Type B pancreatic cell (in vitro differentiated cells): ENCODE results near the gene NDUFS6. TPM values are rescaled to one million over a fixed set of nuclear protein-coding genes. Genes with fewer than 3 reads are reported as not detected.

Source experiments
- DNase-seq: peaks from one replicate; pipeline ENCODE4 v3.0.0; 2021; ENCODE audit warnings: mixed read lengths; ENCODE audit not compliant: unreplicated experiment; ENCODE audit errors: extremely low spot score
- H3K27ac Mint-ChIP-seq: 2 replicates; pipeline ENCODE4 v1.8.0; 2021; ENCODE audit warnings: mild to moderate bottlenecking, mixed read lengths
- H3K27me3 Mint-ChIP-seq: 2 replicates; pipeline ENCODE4 v1.8.0; 2021; ENCODE audit warnings: mixed read lengths
- H3K36me3 Mint-ChIP-seq: 2 replicates; pipeline ENCODE4 v1.8.0; 2021; ENCODE audit warnings: mixed read lengths
- H3K4me1 Mint-ChIP-seq: one replicate; pipeline ENCODE4 v1.8.0; 2021; ENCODE audit warnings: mixed read lengths; ENCODE audit not compliant: unreplicated experiment
- H3K4me3 Mint-ChIP-seq: 2 replicates; pipeline ENCODE4 v1.8.0; 2021; ENCODE audit warnings: mild to moderate bottlenecking, mixed read lengths
- H3K9me3 Mint-ChIP-seq: 2 replicates; pipeline ENCODE4 v1.8.0; 2021; ENCODE audit warnings: mixed read lengths
- CTCF ChIP-seq: fragments of 200-600 bp; sonication (generic); conservative IDR thresholded peaks from 2 replicates; pipeline ENCODE4 v1.5.0; 2021; ENCODE audit warnings: antibody characterized with exemption, mild to moderate bottlenecking
- total RNA-seq: library from RNA; stranded (reverse); gene quantifications from 2 replicates; pipeline ENCODE4 v1.2.1, GENCODE V29; 2021; ENCODE audit warnings: low replicate concordance

NDUFS6 gene
- total RNA-seq, 1 donor from 2014 or later, result 37.7 TPM

GRCh38 chr5:1844708-1845436 lies 43.7 kb downstream of the NDUFS6 start:
- H3K36me3 Mint-ChIP-seq, result no peaks in the 10 kb centered on the region
- no peak for TF ChIP-seq CTCF
- H3K4me1 Mint-ChIP-seq, result peaks cover 5% of the 10 kb centered on the region
- no peak overlapping the region for H3K27ac Mint-ChIP-seq
- no peaks in the 10 kb centered on the region for H3K9me3 Mint-ChIP-seq
- peaks cover 42% of the 10 kb centered on the region for H3K27me3 Mint-ChIP-seq
- no peak for DNase-seq
- H3K4me3 Mint-ChIP-seq, result no peak overlapping the region

GRCh38 chr5:1845696-1846095 lies 44.5 kb downstream of the NDUFS6 start:
- TF ChIP-seq CTCF, result no peak
- Mint-ChIP-seq H3K36me3 (no peaks in the 10 kb centered on the region), H3K4me1 (peaks cover 5% of the 10 kb centered on the region), H3K4me3 (no peak overlapping the region), H3K27ac (no peak overlapping the region), H3K27me3 (peaks cover 44% of the 10 kb centered on the region), H3K9me3 (no peaks in the 10 kb centered on the region)
- no peak for DNase-seq

GRCh38 chr5:1846583-1846982 lies 45.4 kb downstream of the NDUFS6 start:
- DNase-seq, result no peak
- Mint-ChIP-seq H3K27ac (no peak overlapping the region), H3K27me3 (peaks cover 47% of the 10 kb centered on the region), H3K36me3 (no peaks in the 10 kb centered on the region), H3K9me3 (no peaks in the 10 kb centered on the region), H3K4me3 (no peak overlapping the region), H3K4me1 (peaks cover under 1% of the 10 kb centered on the region)
- no peak for TF ChIP-seq CTCF

GRCh38 chr5:1847056-1847455 lies 45.8 kb downstream of the NDUFS6 start:
- no peak for TF ChIP-seq CTCF
- Mint-ChIP-seq H3K4me1 (no peaks in the 10 kb centered on the region), H3K27ac (no peak overlapping the region), H3K4me3 (no peak overlapping the region), H3K36me3 (no peaks in the 10 kb centered on the region), H3K27me3 (peaks cover 45% of the 10 kb centered on the region), H3K9me3 (no peaks in the 10 kb centered on the region)
- DNase-seq, result no peak

- H3K4me3 Mint-ChIP-seq, result no peak overlapping the region
- no peak for DNase-seq
- no peaks in the 10 kb centered on the region for H3K9me3 Mint-ChIP-seq
- H3K4me1 Mint-ChIP-seq, result no peaks in the 10 kb centered on the region
- no peaks in the 10 kb centered on the region for H3K36me3 Mint-ChIP-seq
- peaks cover 45% of the 10 kb centered on the region for H3K27me3 Mint-ChIP-seq
- H3K27ac Mint-ChIP-seq, result no peak overlapping the region
- no peak for TF ChIP-seq CTCF
Measured at GRCh38 chr5:1847611-1848010, 46.4 kb downstream of the NDUFS6 start.
